Neural cell (in vitro differentiated cells): ENCODE results near the gene GMPPA. TPM values are rescaled to one million over a fixed set of nuclear protein-coding genes. Genes with fewer than 3 reads are reported as not detected.

Experiments
- H2AFZ ChIP-seq: fragments of 200-600, 300-800 bp; sonication (generic), shearing (Covaris generic); 2 replicates; pipeline ENCODE4 v1.6.0; 2014; ENCODE audit warnings: low read depth, mild to moderate bottlenecking, antibody characterized with exemption, low read length, moderate library complexity
- H3F3A ChIP-seq: fragments of 200-600 bp; shearing (Covaris generic); 2 replicates; pipeline ENCODE4 v1.6.1; 2016; ENCODE audit warnings: mild to moderate bottlenecking, moderate library complexity, mixed read lengths, antibody characterized with exemption, low read length; ENCODE audit not compliant: insufficient read depth, poor library complexity, severe bottlenecking
- H3K27ac ChIP-seq: fragments of 200-600, 300-800 bp; sonication (generic), shearing (Covaris generic); 2 replicates; pipeline ENCODE4 v1.5.1; 2014; ENCODE audit warnings: mild to moderate bottlenecking, low read length, moderate library complexity
- H3K27me3 ChIP-seq: fragments of 300-800, 200-600 bp; sonication (generic), shearing (Covaris generic); 2 replicates; pipeline ENCODE4 v1.6.0; 2014; ENCODE audit warnings: mild to moderate bottlenecking, low read depth, low read length, moderate library complexity; ENCODE audit not compliant: insufficient read depth
- H3K36me3 ChIP-seq: fragments of 300-800, 200-600 bp; sonication (generic), shearing (Covaris generic); 2 replicates; pipeline ENCODE4 v1.5.1; 2014; ENCODE audit warnings: mild to moderate bottlenecking, antibody characterized with exemption, low read length, moderate library complexity; ENCODE audit not compliant: insufficient read depth
- H3K4me2 ChIP-seq: fragments of 300-800, 200-600 bp; sonication (generic), shearing (Covaris generic); 2 replicates; pipeline ENCODE4 v1.6.0; 2014; ENCODE audit warnings: mild to moderate bottlenecking, low read length
- H3K4me3 ChIP-seq: fragments of 300-800, 200-600 bp; sonication (generic), shearing (Covaris generic); 2 replicates; pipeline ENCODE4 v1.5.1; 2014; ENCODE audit warnings: mild to moderate bottlenecking, low read length, moderate library complexity
- H3K79me2 ChIP-seq: fragments of 200-600 bp; shearing (Covaris generic); replicated peaks from 2 replicates; pipeline ENCODE4 v1.6.0; 2014; ENCODE audit warnings: mild to moderate bottlenecking, low read length, moderate library complexity; ENCODE audit not compliant: insufficient read depth
- H3K9ac ChIP-seq: fragments of 300-800, 200-600 bp; sonication (generic), shearing (Covaris generic); 2 replicates; pipeline ENCODE4 v1.6.1; 2016; ENCODE audit warnings: mild to moderate bottlenecking, low read length, mixed read lengths
- H3K9me2 ChIP-seq: fragments of 200-600 bp; shearing (Covaris generic); 2 replicates; pipeline ENCODE4 v1.6.1; 2016; ENCODE audit warnings: mild to moderate bottlenecking, low read length, mixed read lengths; ENCODE audit not compliant: insufficient read depth
- H3K9me3 ChIP-seq: fragments of 200-600, 300-800 bp; sonication (generic), shearing (Covaris generic); 2 replicates; pipeline ENCODE4 v1.6.1; 2016; ENCODE audit warnings: mild to moderate bottlenecking, mixed run types, low read length, moderate library complexity, mixed read lengths
- H4K20me1 ChIP-seq: fragments of 200-600 bp; shearing (Covaris generic); 2 replicates; pipeline ENCODE4 v1.6.1; 2016; ENCODE audit warnings: mild to moderate bottlenecking, mixed run types; ENCODE audit not compliant: insufficient read depth
- EP300 ChIP-seq: fragments of 450-650 bp; conservative IDR thresholded peaks from 2 replicates; pipeline ENCODE4 v1.6.1; 2014; ENCODE audit warnings: antibody characterized with exemption, mild to moderate bottlenecking, moderate library complexity; ENCODE audit not compliant: poor library complexity, severe bottlenecking
- EZH2 ChIP-seq: fragments of 200-600, 300-800 bp; shearing (Covaris generic), sonication (generic); IDR thresholded peaks from 2 replicates; pipeline ENCODE4 v1.6.1; 2014; ENCODE audit warnings: antibody characterized with exemption, low read length, borderline replicate concordance, mild to moderate bottlenecking; ENCODE audit not compliant: insufficient read depth, poor library complexity, severe bottlenecking
- MXI1 ChIP-seq: fragments of 450-650 bp; conservative IDR thresholded peaks from 2 replicates; pipeline ENCODE4 v1.6.1; 2014; ENCODE audit warnings: antibody characterized with exemption, mild to moderate bottlenecking; ENCODE audit not compliant: poor library complexity, severe bottlenecking
- POLR2AphosphoS5 ChIP-seq: IDR thresholded peaks from 2 replicates; pipeline ENCODE4 v1.6.1; 2012
- RAD21 ChIP-seq: fragments of 450-650 bp; conservative IDR thresholded peaks from 2 replicates; pipeline ENCODE4 v1.6.1; 2014; ENCODE audit warnings: antibody characterized with exemption, mild to moderate bottlenecking, moderate library complexity
- SMC3 ChIP-seq: fragments of 450-650 bp; conservative IDR thresholded peaks from 2 replicates; pipeline ENCODE4 v1.6.1; 2014; ENCODE audit warnings: antibody characterized with exemption, mild to moderate bottlenecking, moderate library complexity; ENCODE audit not compliant: poor library complexity
- TAF1 ChIP-seq: IDR thresholded peaks from 2 replicates; pipeline ENCODE4 v1.6.1; 2012; ENCODE audit warnings: low read depth
- polyA plus RNA-seq: library from polyadenylated mRNA; depleted of rRNA; stranded (reverse); fragments of >200 nt; gene quantifications from 2 replicates; pipeline ENCODE4 v1.2.3, GENCODE V29; 2014
- TF ChIP-seq, protein P1 (sequence below): IDR thresholded peaks from 2 replicates; pipeline ENCODE4 v1.6.1; 2012; ENCODE audit warnings: borderline replicate concordance
- TF ChIP-seq, protein P2 (sequence below): fragments of 450-650 bp; IDR thresholded peaks from 2 replicates; pipeline ENCODE4 v1.5.1; 2014; ENCODE audit warnings: antibody characterized with exemption, mild to moderate bottlenecking, moderate library complexity; ENCODE audit not compliant: poor library complexity, severe bottlenecking

Gene GMPPA
- polyA plus RNA-seq, 1 donor from 2014 or later = 20.4 TPM

DNA sequence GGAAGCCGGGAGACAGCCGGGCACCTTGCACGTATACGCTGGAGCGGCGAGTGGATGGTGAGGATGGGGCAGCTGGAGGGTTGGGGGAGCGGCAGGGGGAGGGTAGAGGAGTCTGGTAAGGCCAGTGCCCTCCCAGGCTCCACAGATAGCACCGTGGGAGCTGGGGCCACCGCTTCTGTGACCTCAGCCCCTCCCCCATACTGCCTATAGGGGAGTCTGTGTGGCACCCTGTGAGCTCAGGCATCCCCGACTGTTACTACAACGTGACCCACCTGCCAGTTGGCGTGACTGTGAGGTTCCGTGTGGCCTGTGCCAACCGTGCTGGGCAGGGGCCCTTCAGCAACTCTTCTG is 9.9 kb upstream of the GMPPA start:
- H3K9me3 ChIP-seq = no peaks in the 10 kb centered on the region
- TF ChIP-seq POLR2AphosphoS5 = no peak
- TF ChIP-seq EZH2 = no peak
- no peak for TF ChIP-seq EP300
- TF ChIP-seq MXI1 = no peak
- no peak for TF ChIP-seq TAF1
- TF ChIP-seq, protein P1, sequence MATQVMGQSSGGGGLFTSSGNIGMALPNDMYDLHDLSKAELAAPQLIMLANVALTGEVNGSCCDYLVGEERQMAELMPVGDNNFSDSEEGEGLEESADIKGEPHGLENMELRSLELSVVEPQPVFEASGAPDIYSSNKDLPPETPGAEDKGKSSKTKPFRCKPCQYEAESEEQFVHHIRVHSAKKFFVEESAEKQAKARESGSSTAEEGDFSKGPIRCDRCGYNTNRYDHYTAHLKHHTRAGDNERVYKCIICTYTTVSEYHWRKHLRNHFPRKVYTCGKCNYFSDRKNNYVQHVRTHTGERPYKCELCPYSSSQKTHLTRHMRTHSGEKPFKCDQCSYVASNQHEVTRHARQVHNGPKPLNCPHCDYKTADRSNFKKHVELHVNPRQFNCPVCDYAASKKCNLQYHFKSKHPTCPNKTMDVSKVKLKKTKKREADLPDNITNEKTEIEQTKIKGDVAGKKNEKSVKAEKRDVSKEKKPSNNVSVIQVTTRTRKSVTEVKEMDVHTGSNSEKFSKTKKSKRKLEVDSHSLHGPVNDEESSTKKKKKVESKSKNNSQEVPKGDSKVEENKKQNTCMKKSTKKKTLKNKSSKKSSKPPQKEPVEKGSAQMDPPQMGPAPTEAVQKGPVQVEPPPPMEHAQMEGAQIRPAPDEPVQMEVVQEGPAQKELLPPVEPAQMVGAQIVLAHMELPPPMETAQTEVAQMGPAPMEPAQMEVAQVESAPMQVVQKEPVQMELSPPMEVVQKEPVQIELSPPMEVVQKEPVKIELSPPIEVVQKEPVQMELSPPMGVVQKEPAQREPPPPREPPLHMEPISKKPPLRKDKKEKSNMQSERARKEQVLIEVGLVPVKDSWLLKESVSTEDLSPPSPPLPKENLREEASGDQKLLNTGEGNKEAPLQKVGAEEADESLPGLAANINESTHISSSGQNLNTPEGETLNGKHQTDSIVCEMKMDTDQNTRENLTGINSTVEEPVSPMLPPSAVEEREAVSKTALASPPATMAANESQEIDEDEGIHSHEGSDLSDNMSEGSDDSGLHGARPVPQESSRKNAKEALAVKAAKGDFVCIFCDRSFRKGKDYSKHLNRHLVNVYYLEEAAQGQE = no peak
- TF ChIP-seq RAD21 = no peak
- TF ChIP-seq, protein P2, sequence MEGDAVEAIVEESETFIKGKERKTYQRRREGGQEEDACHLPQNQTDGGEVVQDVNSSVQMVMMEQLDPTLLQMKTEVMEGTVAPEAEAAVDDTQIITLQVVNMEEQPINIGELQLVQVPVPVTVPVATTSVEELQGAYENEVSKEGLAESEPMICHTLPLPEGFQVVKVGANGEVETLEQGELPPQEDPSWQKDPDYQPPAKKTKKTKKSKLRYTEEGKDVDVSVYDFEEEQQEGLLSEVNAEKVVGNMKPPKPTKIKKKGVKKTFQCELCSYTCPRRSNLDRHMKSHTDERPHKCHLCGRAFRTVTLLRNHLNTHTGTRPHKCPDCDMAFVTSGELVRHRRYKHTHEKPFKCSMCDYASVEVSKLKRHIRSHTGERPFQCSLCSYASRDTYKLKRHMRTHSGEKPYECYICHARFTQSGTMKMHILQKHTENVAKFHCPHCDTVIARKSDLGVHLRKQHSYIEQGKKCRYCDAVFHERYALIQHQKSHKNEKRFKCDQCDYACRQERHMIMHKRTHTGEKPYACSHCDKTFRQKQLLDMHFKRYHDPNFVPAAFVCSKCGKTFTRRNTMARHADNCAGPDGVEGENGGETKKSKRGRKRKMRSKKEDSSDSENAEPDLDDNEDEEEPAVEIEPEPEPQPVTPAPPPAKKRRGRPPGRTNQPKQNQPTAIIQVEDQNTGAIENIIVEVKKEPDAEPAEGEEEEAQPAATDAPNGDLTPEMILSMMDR = no peak
- no peak for TF ChIP-seq SMC3
- H3K4me2 ChIP-seq = no peak overlapping the region
- H3K27me3 ChIP-seq = peaks cover 49% of the 10 kb centered on the region
- H3K9ac ChIP-seq = no peak overlapping the region
- no peak overlapping the region for H2AFZ ChIP-seq
- no peaks in the 10 kb centered on the region for H3K36me3 ChIP-seq
- H3K27ac ChIP-seq = no peak overlapping the region
- no peaks in the 10 kb centered on the region for H3F3A ChIP-seq
- no peaks in the 10 kb centered on the region for H3K9me2 ChIP-seq
- H3K4me3 ChIP-seq = no peak overlapping the region
- H3K79me2 ChIP-seq = no peaks in the 10 kb centered on the region
- H4K20me1 ChIP-seq = no peaks in the 10 kb centered on the region

DNA sequence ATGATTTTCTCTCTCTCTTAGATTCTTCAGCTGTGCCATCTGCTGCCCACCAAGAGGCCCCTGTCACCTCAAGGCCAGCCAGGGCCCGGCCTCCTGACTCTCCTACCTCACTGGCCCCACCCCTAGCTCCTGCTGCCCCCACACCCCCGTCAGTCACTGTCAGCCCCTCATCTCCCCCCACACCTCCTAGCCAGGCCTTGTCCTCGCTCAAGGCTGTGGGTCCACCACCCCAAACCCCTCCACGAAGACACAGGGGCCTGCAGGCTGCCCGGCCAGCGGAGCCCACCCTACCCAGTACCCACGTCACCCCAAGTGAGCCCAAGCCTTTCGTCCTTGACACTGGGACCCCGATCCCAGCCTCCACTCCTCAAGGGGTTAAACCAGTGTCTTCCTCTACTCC is 9.4 kb upstream of the GMPPA start:
- Histone ChIP-seq H4K20me1 (no peaks in the 10 kb centered on the region), H3K27ac (no peak overlapping the region), H3K9me3 (no peaks in the 10 kb centered on the region), H3F3A (no peaks in the 10 kb centered on the region), H3K4me3 (no peak overlapping the region), H3K27me3 (peaks cover 49% of the 10 kb centered on the region), H3K36me3 (no peaks in the 10 kb centered on the region), H3K9ac (no peak overlapping the region), H2AFZ (no peak overlapping the region), H3K79me2 (no peaks in the 10 kb centered on the region), H3K9me2 (no peaks in the 10 kb centered on the region), H3K4me2 (no peak overlapping the region)
- TF ChIP-seq SMC3 (no peak), RAD21 (no peak), POLR2AphosphoS5 (no peak), MXI1 (no peak), TAF1 (no peak), EZH2 (no peak), EP300 (no peak)
- TF ChIP-seq, protein P2 = no peak
- TF ChIP-seq, protein P1 = no peak
